Measurements from ENCODE around the gene NCOA6.

- TF ChIP-seq, protein P1, sequence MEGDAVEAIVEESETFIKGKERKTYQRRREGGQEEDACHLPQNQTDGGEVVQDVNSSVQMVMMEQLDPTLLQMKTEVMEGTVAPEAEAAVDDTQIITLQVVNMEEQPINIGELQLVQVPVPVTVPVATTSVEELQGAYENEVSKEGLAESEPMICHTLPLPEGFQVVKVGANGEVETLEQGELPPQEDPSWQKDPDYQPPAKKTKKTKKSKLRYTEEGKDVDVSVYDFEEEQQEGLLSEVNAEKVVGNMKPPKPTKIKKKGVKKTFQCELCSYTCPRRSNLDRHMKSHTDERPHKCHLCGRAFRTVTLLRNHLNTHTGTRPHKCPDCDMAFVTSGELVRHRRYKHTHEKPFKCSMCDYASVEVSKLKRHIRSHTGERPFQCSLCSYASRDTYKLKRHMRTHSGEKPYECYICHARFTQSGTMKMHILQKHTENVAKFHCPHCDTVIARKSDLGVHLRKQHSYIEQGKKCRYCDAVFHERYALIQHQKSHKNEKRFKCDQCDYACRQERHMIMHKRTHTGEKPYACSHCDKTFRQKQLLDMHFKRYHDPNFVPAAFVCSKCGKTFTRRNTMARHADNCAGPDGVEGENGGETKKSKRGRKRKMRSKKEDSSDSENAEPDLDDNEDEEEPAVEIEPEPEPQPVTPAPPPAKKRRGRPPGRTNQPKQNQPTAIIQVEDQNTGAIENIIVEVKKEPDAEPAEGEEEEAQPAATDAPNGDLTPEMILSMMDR (IDR thresholded peaks at IDR 0.05) = no peak
- TF ChIP-seq POLR2A (IDR thresholded peaks at IDR 0.05) = no peak
Observed at GRCh38 chr20:34852298-34852697, 26.8 kb upstream of the NCOA6 start.
